Gastrocnemius medialis (tissue), 4 donors: ENCODE results near the gene BCL2L2.

Experiments
- POLR2A ChIP-seq, 2 donors: fragments of 450-650 bp; IDR thresholded peaks; one replicate each; pipeline ENCODE4 v1.6.1; 2017; ENCODE audit warnings: antibody characterized with exemption in 2 of 2, mild to moderate bottlenecking in 2 of 2, moderate library complexity in 2 of 2
- TF ChIP-seq, protein P1 (sequence below), 5 experiments: fragments of 450-650 bp in 3 of 5; fragments of 200-600 bp in 2 of 5; sonication (generic) in 2 of 5; IDR thresholded peaks in 4 of 5; conservative IDR thresholded peaks in 1 of 5; 1 replicate in 4 of 5; 2 replicates in 1 of 5; pipeline ENCODE4 v1.5.1; 2016 to 2019; ENCODE audit warnings: antibody characterized with exemption in 5 of 5, mild to moderate bottlenecking in 3 of 5, moderate library complexity in 3 of 5

DNA sequence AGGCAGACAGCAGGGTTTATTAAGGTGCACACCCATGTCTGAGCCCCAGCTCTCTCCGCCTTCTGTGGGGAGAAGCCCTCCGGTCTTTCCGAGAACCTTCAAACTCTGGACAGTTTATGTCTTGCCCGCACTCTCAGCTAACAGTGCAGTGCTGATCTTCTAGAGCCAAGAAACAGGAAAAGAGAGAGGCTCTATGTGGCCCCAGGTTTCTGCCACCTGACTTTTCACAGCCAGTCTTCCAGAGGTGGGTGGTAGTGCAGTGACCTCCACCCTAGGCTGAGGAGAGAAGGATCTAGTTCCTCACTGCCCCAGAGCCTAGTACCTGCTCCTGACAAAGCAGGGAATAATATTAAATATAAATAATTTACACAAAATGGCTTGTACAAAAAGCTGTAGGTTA lies 50.0 kb downstream of the BCL2L2 start:
- TF ChIP-seq, protein P1, sequence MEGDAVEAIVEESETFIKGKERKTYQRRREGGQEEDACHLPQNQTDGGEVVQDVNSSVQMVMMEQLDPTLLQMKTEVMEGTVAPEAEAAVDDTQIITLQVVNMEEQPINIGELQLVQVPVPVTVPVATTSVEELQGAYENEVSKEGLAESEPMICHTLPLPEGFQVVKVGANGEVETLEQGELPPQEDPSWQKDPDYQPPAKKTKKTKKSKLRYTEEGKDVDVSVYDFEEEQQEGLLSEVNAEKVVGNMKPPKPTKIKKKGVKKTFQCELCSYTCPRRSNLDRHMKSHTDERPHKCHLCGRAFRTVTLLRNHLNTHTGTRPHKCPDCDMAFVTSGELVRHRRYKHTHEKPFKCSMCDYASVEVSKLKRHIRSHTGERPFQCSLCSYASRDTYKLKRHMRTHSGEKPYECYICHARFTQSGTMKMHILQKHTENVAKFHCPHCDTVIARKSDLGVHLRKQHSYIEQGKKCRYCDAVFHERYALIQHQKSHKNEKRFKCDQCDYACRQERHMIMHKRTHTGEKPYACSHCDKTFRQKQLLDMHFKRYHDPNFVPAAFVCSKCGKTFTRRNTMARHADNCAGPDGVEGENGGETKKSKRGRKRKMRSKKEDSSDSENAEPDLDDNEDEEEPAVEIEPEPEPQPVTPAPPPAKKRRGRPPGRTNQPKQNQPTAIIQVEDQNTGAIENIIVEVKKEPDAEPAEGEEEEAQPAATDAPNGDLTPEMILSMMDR (IDR thresholded peaks at IDR 0.05 in 4 of 5, conservative IDR thresholded peaks at IDR 0.05 in 1 of 5), result no peak
- no peak for TF ChIP-seq POLR2A (IDR thresholded peaks at IDR 0.05)
